ENCODE data around the gene HOXA4. TPM values are rescaled to one million over a fixed set of nuclear protein-coding genes. Genes with fewer than 3 reads are reported as not detected.

HOXA4 gene
- total RNA-seq, 1 donor from 2014 or later = 0.30 TPM

GRCh38 chr7:27122077-27122910, 8.3 kb downstream of the HOXA4 start:
- H3K9me3 Mint-ChIP-seq (ENCODE audit: low read depth) = no peaks in the 10 kb centered on the region
- H3K27me3 Mint-ChIP-seq (ENCODE audit: low read depth) = peaks cover 97% of the 10 kb centered on the region
- H3K36me3 Mint-ChIP-seq (ENCODE audit: low read depth) = peaks cover 7% of the 10 kb centered on the region
- H3K27ac Mint-ChIP-seq (ENCODE audit: unreplicated experiment) = peak overlapping the region; percentile 42
- no peak for DNase-seq (ENCODE audit: low spot score)
- H3K4me3 Mint-ChIP-seq (ENCODE audit: unreplicated experiment) = peak overlapping the region; percentile 61
- H3K4me1 Mint-ChIP-seq (ENCODE audit: low read depth) = peaks cover 9% of the 10 kb centered on the region
- TF ChIP-seq CTCF (IDR thresholded peaks at IDR 0.05) = no peak

DNA sequence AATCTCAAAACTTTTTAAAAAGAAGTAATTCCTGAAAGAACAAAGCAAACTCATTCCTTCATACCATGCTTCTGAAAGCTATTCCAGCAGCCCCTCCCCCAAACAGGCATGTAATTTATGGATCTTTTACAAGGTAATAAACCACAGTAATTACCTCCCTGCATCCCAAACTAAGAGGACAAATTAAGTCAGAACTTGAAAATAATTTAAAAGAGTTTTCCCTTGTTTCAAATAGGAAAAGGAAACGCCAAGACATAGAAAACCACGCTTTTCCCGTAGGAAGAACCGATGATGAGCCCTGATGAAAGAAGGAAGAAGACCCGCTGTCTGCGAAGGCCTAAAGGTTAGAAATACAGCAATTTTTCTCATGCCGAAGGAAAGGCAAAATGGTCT, 8.9 kb downstream of the HOXA4 start:
- peaks cover 97% of the 10 kb centered on the region for H3K27me3 Mint-ChIP-seq (ENCODE audit: low read depth)
- H3K9me3 Mint-ChIP-seq (ENCODE audit: low read depth) = no peaks in the 10 kb centered on the region
- peaks cover 9% of the 10 kb centered on the region for H3K4me1 Mint-ChIP-seq (ENCODE audit: low read depth)
- H3K36me3 Mint-ChIP-seq (ENCODE audit: low read depth) = peaks cover 7% of the 10 kb centered on the region
- no peak for TF ChIP-seq CTCF (IDR thresholded peaks at IDR 0.05)
- DNase-seq (ENCODE audit: low spot score) = no peak
- H3K27ac Mint-ChIP-seq (ENCODE audit: unreplicated experiment) = no peak overlapping the region
- peak overlapping the region; percentile 61 for H3K4me3 Mint-ChIP-seq (ENCODE audit: unreplicated experiment)

GRCh38 chr7:27119412-27119911, 11.1 kb downstream of the HOXA4 start:
- no peak for TF ChIP-seq CTCF (IDR thresholded peaks at IDR 0.05)
- DNase-seq (ENCODE audit: low spot score) = no peak
- H3K27ac Mint-ChIP-seq (ENCODE audit: unreplicated experiment) = no peak overlapping the region
- H3K27me3 Mint-ChIP-seq (ENCODE audit: low read depth) = peaks cover 95% of the 10 kb centered on the region
- peaks cover 7% of the 10 kb centered on the region for H3K4me1 Mint-ChIP-seq (ENCODE audit: low read depth)
- H3K9me3 Mint-ChIP-seq (ENCODE audit: low read depth) = no peaks in the 10 kb centered on the region
- no peak overlapping the region for H3K4me3 Mint-ChIP-seq (ENCODE audit: unreplicated experiment)
- H3K36me3 Mint-ChIP-seq (ENCODE audit: low read depth) = peaks cover 5% of the 10 kb centered on the region

DNA sequence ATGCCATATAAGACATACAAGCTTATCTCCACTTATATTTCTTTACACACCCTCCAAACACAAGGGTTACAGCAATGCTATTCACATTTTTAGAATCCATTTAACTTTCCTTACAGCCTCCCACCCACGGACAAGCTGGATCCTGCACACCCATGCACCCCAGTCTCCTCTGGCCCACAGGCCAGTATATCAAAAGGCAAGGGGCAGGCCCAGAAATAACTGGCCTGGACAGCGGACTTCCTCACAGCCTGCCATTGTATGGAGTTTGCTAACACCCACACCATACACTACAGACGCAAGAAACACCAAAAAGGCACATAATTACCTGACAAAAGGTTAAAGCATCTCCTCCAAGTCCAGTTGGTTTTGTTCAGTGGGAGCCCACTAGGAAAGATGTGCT, 12.0 kb downstream of the HOXA4 start:
- Mint-ChIP-seq H3K4me3 (ENCODE audit: unreplicated experiment) (peak overlapping the region; percentile 22), H3K27me3 (ENCODE audit: low read depth) (peaks cover 90% of the 10 kb centered on the region), H3K27ac (ENCODE audit: unreplicated experiment) (no peak overlapping the region), H3K9me3 (ENCODE audit: low read depth) (no peaks in the 10 kb centered on the region), H3K36me3 (ENCODE audit: low read depth) (peaks cover 4% of the 10 kb centered on the region), H3K4me1 (ENCODE audit: low read depth) (no peaks in the 10 kb centered on the region)
- no peak for TF ChIP-seq CTCF (IDR thresholded peaks at IDR 0.05)
- DNase-seq (ENCODE audit: low spot score) = no peak

- peak overlapping the region; percentile 58 for H3K4me3 Mint-ChIP-seq (ENCODE audit: unreplicated experiment)
- no peaks in the 10 kb centered on the region for H3K9me3 Mint-ChIP-seq (ENCODE audit: low read depth)
- no peaks in the 10 kb centered on the region for H3K4me1 Mint-ChIP-seq (ENCODE audit: low read depth)
- peaks cover 4% of the 10 kb centered on the region for H3K36me3 Mint-ChIP-seq (ENCODE audit: low read depth)
- TF ChIP-seq CTCF (IDR thresholded peaks at IDR 0.05) = no peak
- no peak for DNase-seq (ENCODE audit: low spot score)
- H3K27me3 Mint-ChIP-seq (ENCODE audit: low read depth) = peaks cover 88% of the 10 kb centered on the region
- peak overlapping the region; percentile 27 for H3K27ac Mint-ChIP-seq (ENCODE audit: unreplicated experiment)
Observed at GRCh38 chr7:27117887-27118491, 12.6 kb downstream of the HOXA4 start.

Data from chondrocyte (in vitro differentiated cells).